Endometrial microvascular endothelial cells (primary cell): ENCODE measurements around the gene COMTD1. TPM values are rescaled to one million over a fixed set of nuclear protein-coding genes. Genes with fewer than 3 reads are reported as not detected.
"Not testable (repeated sequence)": the region's sequence is repeated elsewhere in the genome, so short reads cannot be mapped to it uniquely, and the experiment has no call there.

ENCODE experiments used
- in situ Hi-C: cut with HindIII; loops from 2 replicates; pipeline ENCODE4 v1.10.0; 2017; ENCODE audit warnings: low sequenced_read_pairs, low pct_unique_long_range_greater_than_20kb; ENCODE audit errors: inconsistent ontology term
- total RNA-seq: library from RNA; depleted of rRNA; stranded (reverse); fragments of >200 nt; gene quantifications from one replicate; pipeline ENCODE4 v1.2.3, GENCODE V29; 2015; ENCODE audit errors: inconsistent ontology term

Gene COMTD1
- total RNA-seq, 1 donor from 2014 or later = 1.5 TPM

- in situ Hi-C loops = no loop called here
Observed at GRCh38 chr10:75228834-75229233, 6.9 kb downstream of the COMTD1 start.

GRCh38 chr10:75228278-75228677 lies 7.5 kb downstream of the COMTD1 start:
- in situ Hi-C loops = no loop called here

GRCh38 chr10:75226656-75227055 lies 9.1 kb downstream of the COMTD1 start:
- in situ Hi-C loops = no loop called here

- in situ Hi-C loops = no loop called here
Observed at GRCh38 chr10:75226095-75226494, 9.7 kb downstream of the COMTD1 start.

GRCh38 chr10:75223507-75223906 lies 12.2 kb downstream of the COMTD1 start:
- in situ Hi-C loops = no loop called here

GRCh38 chr10:75221492-75221891 lies 14.3 kb downstream of the COMTD1 start:
- in situ Hi-C loops = not testable (repeated sequence)

- in situ Hi-C loops = no loop called here
Observed at GRCh38 chr10:75220274-75220673, 15.5 kb downstream of the COMTD1 start.

- in situ Hi-C loops = no loop called here
Observed at GRCh38 chr10:75212343-75212742, 23.4 kb downstream of the COMTD1 start.

- in situ Hi-C loops = no loop called here
Observed at GRCh38 chr10:75211007-75211691, 24.6 kb downstream of the COMTD1 start.

- in situ Hi-C loops = no loop called here
Observed at GRCh38 chr10:75210282-75211006, 25.3 kb downstream of the COMTD1 start, which contains the start of gene VDAC2. Gene VDAC2, plus strand, starts transcription at chr10:75210796. Its CDS starts 363 bp downstream, at chr10:75211159.

GRCh38 chr10:75209921-75210281 lies 25.9 kb downstream of the COMTD1 start:
- in situ Hi-C loops = no loop called here

GRCh38 chr10:75209086-75209920 lies 26.5 kb downstream of the COMTD1 start:
- in situ Hi-C loops = no loop called here

GRCh38 chr10:75208181-75208580 lies 27.6 kb downstream of the COMTD1 start:
- in situ Hi-C loops = no loop called here

GRCh38 chr10:75207857-75208144 lies 28.0 kb downstream of the COMTD1 start:
- in situ Hi-C loops = no loop called here

- in situ Hi-C loops = no loop called here
Observed at GRCh38 chr10:75207079-75207856, 28.5 kb downstream of the COMTD1 start.

- in situ Hi-C loops = not testable (repeated sequence)
Observed at GRCh38 chr10:75206638-75207037, 29.1 kb downstream of the COMTD1 start.

- in situ Hi-C loops = no loop called here
Observed at GRCh38 chr10:75205908-75206307, 29.8 kb downstream of the COMTD1 start.

- in situ Hi-C loops = no loop called here
Observed at GRCh38 chr10:75203724-75204123, 32.0 kb downstream of the COMTD1 start.

GRCh38 chr10:75203046-75203620 lies 32.6 kb downstream of the COMTD1 start:
- in situ Hi-C loops = not testable (repeated sequence)
